Tibial nerve (tissue), 4 donors: ENCODE data around the gene TAGLN2.

Experiments used
- CTCF ChIP-seq, 5 experiments: fragments of 200-600 bp in 3 of 5; fragments of 450-650 bp in 2 of 5; sonication (generic) in 3 of 5; IDR thresholded peaks; one replicate each; pipeline ENCODE4 v1.5.1; 2016 to 2019; ENCODE audit warnings: antibody characterized with exemption in 5 of 5, mild to moderate bottlenecking in 3 of 5, moderate library complexity in 2 of 5
- EP300 ChIP-seq, 2 donors: sonication (generic); formaldehyde crosslinking; IDR thresholded peaks; one replicate each; pipeline ENCODE4 v1.6.1; 2017; ENCODE audit warnings: antibody characterized with exemption in 2 of 2, mild to moderate bottlenecking in 1 of 2

GRCh38 chr1:159934136-159935039, 9.1 kb upstream of the TAGLN2 start:
- TF ChIP-seq CTCF (IDR thresholded peaks at IDR 0.05) = no peak
- no peak for TF ChIP-seq EP300 (IDR thresholded peaks at IDR 0.05)
